DMS79 treated with DMSO at 0.1 percent for 48 hours (cell line): ENCODE measurements around the gene DNAJC18.
"Not testable (repeated sequence)": the region's sequence is repeated elsewhere in the genome, so short reads cannot be mapped to it uniquely, and the experiment has no call there.

Source experiments
- DNase-seq: peaks from one replicate; lab custom pipeline; 2025; lab: John Stamatoyannopoulos, UW

DNAJC18 gene

GRCh38 chr5:139461176-139461575 lies 21.9 kb upstream of the DNAJC18 start:
- no peak for DNase-seq

GRCh38 chr5:139460455-139460854 lies 21.1 kb upstream of the DNAJC18 start:
- no peak for DNase-seq

GRCh38 chr5:139459451-139459934 lies 20.2 kb upstream of the DNAJC18 start:
- DNase-seq: no peak

- DNase-seq: no peak
Measured at GRCh38 chr5:139458580-139459407, 19.5 kb upstream of the DNAJC18 start.

- no peak for DNase-seq
Measured at GRCh38 chr5:139457653-139458306, 18.5 kb upstream of the DNAJC18 start.

GRCh38 chr5:139457241-139457640 lies 17.9 kb upstream of the DNAJC18 start:
- no peak for DNase-seq

- DNase-seq: no peak
Measured at GRCh38 chr5:139456776-139457175, 17.5 kb upstream of the DNAJC18 start.

GRCh38 chr5:139454568-139455290 lies 15.4 kb upstream of the DNAJC18 start:
- no peak for DNase-seq

- DNase-seq: no peak
Measured at GRCh38 chr5:139453683-139454567, 14.6 kb upstream of the DNAJC18 start.

GRCh38 chr5:139451878-139452660 lies 12.7 kb upstream of the DNAJC18 start:
- DNase-seq: no peak

- no peak for DNase-seq
Measured at GRCh38 chr5:139451176-139451575, 11.9 kb upstream of the DNAJC18 start.

GRCh38 chr5:139446956-139447779 lies 7.8 kb upstream of the DNAJC18 start:
- DNase-seq: no peak

GRCh38 chr5:139445325-139446170 lies 6.2 kb upstream of the DNAJC18 start:
- DNase-seq: no peak

- DNase-seq: no peak
Measured at GRCh38 chr5:139443831-139444453, 4.6 kb upstream of the DNAJC18 start.

- not testable (repeated sequence) for DNase-seq
Measured at GRCh38 chr5:139440416-139440815, 1.1 kb upstream of the DNAJC18 start.

GRCh38 chr5:139438707-139439012 lies 665 bp downstream of the DNAJC18 start:
- no peak for DNase-seq

- no peak for DNase-seq
Measured at GRCh38 chr5:139435676-139436075, 3.6 kb downstream of the DNAJC18 start.

- DNase-seq: no peak
Measured at GRCh38 chr5:139431706-139432105, 7.6 kb downstream of the DNAJC18 start.

- DNase-seq: no peak
Measured at GRCh38 chr5:139430015-139430414, 9.3 kb downstream of the DNAJC18 start.
